Right ventricle myocardium superior (tissue), 1 donor: ENCODE results near the gene PHACTR2. TPM values are rescaled to one million over a fixed set of nuclear protein-coding genes. Genes with fewer than 3 reads are reported as not detected.
"Not testable (repeated sequence)": the region's sequence is repeated elsewhere in the genome, so short reads cannot be mapped to it uniquely, and the experiment has no call there.

Experiments used
- ATAC-seq: fragments of 200-7000 bp; cut with Tn5 transposase; one replicate; pipeline ENCODE4 v1.9.1; 2020; ENCODE audit warnings: mild to moderate bottlenecking; ENCODE audit not compliant: poor library complexity
- DNase-seq: peaks from one replicate; pipeline ENCODE4 v3.0.0-alpha.2; 2020
- intact Hi-C: fragments of 100-400 bp; cut with DNase I; formaldehyde crosslinking; loops from one replicate; pipeline ENCODE4 v1.11.2; 2022
- total RNA-seq: library from RNA; stranded (reverse); fragmentation: NEBNext Ultra II Directional; extraction: Animal tissue kit (Norgen Biotek cat#: 25700); gene quantifications from one replicate; pipeline ENCODE4 v1.2.1, GENCODE V29; 2021
- donor health status: DM: no; HTN: yes; CAD: no; lungs with severe emphysema.

The PHACTR2 gene
- total RNA-seq, 1 donor from 2014 or later, result 70.0 TPM

DNA sequence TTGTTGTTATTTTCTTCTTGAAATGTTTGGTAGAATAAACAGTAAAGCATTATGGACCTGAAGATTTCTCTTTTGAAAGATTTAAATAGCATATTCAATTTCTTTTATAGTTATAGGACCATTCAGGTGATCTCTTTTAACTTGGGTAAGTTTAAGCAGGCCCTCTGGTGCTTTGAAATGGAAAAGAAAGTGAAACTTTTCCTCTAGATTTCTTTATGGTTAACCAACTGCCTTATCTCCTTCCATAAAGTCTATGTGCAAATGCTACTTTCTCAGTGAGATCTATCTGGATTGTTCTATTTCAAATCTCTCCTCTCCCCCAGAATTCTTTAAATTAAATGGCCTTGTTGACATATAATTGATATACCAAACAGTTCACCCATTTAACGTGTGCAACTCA lies 54.0 kb downstream of the PHACTR2 start:
- ATAC-seq, result no peak
- no peak for DNase-seq
- intact Hi-C loops, result no loop called here

DNA sequence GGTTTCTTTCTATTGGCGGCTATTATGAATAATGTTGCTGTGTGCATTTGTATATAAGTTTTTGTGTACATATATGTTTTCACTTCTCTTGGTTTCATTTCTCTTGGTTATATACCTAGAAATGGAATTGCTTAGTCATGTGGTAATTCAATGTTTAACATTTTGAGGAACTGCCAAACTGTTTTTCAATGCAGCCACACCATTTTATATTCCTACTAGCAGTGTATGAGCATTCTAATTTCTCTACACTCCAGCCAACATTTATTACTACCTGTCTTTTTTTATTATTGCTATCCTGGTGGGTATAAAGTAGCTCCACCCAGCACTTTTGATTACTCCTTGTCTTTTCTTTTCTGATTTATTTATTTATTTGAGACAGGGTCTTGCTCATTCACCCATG lies 54.8 kb downstream of the PHACTR2 start:
- ATAC-seq (no peak), DNase-seq (no peak)
- intact Hi-C loops, result no loop called here

DNA sequence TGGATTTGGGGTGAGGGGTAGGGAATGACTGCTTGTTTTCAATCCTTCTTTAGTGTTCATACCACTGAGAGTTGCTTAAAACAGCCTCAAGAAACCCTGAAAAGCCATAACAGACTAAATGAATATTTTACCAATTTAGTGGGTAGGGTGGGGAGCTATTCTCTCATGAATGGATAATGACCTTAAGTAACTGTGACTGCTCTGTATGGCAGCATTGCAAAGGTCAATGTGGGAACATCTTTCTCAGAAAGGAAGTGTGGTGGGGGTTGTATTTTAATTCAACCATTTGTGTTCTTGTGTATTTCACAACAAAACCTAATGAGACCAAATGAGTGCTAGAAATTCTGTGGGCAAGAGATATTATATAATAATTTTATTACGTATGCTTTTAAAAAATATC lies 55.7 kb downstream of the PHACTR2 start:
- intact Hi-C loops, result no loop called here
- ATAC-seq, result no peak
- no peak for DNase-seq

DNA sequence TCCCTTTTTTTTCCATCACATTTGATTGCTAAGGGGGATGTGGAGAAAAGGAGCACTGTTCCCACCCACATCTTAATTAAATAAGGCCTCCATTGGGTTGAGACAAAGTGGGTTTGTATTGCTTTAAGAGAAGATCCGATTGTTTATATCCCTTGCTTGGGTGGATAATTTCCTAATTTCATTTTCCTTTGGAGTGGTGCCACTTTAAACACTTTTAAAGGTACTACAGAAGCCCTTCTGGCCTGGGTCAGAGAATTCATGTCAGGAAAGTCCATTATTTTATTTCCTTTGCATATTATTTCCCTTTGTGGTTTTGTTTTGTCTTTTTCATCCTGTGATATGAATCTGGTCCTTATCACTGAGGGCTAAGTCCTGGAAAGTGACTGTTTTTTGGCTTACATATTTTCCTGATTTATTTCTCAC lies 56.9 kb downstream of the PHACTR2 start:
- peak; percentile 43 for ATAC-seq
- no peak for DNase-seq
- intact Hi-C loops, result no loop called here

DNA sequence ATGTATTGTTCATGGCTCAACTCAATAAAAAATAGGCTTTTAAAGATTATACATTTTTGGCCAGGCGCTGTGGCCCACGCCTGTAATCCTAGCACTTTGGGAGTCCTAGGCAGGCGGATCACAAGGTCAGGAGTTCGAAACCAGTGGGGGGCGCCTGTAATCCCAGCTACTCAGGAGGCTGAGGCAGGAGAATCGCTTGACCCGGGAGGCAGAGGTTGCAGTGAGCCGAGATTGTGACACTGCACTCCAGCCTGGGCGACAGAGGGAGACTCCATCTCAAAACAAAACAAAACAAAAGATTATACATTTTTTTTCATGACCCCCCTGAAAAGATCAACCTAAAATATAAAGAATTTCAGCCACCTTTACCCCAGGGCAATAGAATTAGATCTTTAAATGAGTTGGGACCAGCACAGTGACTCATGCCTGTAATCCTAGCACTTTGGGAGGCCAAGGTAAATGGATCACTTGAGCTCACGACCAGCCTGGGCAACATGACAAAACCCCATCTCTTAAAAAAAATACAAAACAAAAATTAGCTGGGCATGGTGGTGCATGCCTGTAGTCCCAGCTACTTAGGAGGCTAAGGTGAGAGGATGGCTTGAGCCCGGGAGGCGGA lies 60.4 kb downstream of the PHACTR2 start:
- intact Hi-C loops, ATAC-seq, DNase-seq: not testable (repeated sequence)

DNA sequence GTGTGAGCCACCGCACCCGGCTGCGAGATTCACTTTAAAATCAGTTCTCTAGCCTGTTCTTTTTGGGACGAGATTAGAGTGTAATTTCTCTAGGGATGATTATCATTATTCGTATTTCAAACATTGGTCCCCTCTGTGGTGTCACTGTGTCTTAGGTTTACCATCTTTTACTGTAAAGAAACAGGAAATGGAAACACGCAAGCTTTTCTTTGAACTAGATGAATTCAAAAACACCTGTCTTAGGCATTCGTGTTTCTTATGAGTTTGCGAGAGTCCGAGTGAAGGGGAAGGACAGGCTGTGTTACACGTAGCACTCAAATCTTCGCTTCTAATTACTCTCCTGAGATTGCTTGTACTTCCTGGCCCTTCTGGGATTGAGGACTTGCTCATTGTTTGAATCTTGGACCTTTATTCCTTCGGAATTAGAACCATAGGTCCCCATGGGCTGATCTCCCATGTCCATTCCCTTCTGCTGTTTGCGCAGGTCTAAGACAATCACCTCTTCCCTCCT lies 61.6 kb downstream of the PHACTR2 start:
- ATAC-seq (no peak), DNase-seq (no peak)
- intact Hi-C loops, result no loop called here

DNA sequence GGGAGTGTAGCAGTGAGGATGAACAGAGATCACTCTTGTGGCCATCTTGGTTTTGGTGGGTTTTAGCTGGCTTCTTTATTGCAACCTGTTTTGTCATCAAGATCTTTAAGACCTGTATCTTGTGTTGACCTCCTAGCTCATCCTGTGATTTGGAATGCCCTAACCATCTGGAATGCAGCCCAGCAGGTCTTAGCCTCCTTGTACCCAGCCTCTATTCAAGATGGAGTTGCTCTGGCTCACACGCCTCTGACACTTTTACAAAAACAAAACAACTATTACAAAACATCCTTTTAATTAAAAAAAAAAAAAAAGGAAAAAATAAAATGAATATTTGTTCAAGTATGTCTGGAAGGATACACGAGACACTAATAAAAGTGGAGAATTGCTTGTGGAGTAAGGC lies 62.4 kb downstream of the PHACTR2 start:
- intact Hi-C loops, result no loop called here
- no peak for DNase-seq
- ATAC-seq, result no peak

DNA sequence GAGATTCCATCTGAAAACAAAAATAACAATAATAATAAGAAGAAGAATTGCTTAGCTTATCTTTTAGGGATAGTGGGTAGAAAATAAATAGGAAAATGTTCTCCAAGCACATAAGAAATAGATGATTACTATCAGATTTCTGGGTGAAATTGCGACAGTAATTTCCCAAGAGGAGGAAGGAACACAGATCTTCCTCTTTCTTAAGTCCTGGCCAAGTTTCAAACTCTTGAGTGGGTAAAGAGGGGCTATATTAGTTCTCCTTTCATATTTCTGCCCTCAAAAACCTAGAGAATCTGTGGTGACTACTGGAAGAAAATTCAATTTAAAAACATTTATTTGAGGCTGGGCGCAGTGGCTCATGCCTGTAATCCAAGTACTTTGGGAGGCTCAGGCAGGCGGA lies 63.7 kb downstream of the PHACTR2 start:
- no peak for ATAC-seq
- no peak for DNase-seq
- intact Hi-C loops, result no loop called here

DNA sequence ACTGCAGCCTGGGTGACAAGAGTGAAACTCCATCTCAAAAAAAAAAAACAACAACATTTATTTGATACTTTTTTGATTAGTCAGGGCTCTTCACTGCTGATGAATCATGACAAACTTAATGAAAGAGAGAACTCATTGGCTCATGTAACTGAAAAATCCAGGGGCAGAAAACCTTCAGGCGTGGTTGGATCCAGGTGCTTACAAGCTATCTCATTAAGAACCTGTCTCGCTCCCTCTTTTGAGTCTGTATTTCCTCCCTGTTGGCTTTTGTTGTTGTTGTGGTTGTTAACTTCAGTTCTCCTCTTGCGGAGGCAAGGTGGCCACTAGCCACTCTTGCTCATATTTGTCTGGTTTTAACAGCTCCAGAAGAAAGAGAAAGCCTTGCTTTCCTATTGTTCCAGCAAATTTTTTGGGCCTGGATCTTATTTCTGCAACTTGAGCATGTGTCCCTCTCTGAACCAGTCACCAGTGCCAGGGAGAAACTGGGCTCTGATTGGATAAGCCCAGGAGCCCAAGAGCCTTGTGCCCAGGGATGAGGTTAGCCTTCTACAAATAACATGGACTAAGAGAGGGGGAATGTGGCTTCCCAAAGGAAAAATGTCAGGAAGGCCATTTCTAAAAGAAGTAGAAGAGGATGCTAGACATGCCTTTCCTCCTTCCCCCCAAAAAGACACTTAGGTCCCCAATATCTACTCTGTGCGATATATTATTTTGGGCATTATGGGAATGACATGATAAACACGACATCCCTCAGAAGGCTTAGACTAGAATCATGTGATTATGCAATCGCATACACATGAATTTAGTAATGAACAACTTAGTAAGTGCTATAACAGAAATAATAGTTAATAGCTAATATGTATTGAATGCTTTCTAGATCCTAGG lies 64.5 kb downstream of the PHACTR2 start:
- DNase-seq, result peak; percentile 30
- intact Hi-C loops, result no loop called here
- ATAC-seq, result no peak

DNA sequence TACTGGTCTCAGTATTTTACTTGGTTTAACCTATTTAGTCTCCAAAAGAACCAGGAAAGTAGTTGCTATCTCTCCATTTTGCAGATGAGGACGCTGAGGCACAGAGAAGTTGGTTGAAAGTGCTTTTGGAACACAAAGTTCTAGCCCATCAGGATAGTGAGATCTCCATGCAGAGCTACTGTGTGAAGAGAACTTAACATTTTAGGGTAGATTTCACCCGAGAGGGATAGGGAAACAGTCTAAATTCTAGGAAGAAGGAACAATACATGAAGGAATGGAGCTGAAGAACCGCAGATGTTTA lies 65.1 kb downstream of the PHACTR2 start:
- peak; percentile 7 for ATAC-seq
- DNase-seq, result no peak
- intact Hi-C loops, result no loop called here

DNA sequence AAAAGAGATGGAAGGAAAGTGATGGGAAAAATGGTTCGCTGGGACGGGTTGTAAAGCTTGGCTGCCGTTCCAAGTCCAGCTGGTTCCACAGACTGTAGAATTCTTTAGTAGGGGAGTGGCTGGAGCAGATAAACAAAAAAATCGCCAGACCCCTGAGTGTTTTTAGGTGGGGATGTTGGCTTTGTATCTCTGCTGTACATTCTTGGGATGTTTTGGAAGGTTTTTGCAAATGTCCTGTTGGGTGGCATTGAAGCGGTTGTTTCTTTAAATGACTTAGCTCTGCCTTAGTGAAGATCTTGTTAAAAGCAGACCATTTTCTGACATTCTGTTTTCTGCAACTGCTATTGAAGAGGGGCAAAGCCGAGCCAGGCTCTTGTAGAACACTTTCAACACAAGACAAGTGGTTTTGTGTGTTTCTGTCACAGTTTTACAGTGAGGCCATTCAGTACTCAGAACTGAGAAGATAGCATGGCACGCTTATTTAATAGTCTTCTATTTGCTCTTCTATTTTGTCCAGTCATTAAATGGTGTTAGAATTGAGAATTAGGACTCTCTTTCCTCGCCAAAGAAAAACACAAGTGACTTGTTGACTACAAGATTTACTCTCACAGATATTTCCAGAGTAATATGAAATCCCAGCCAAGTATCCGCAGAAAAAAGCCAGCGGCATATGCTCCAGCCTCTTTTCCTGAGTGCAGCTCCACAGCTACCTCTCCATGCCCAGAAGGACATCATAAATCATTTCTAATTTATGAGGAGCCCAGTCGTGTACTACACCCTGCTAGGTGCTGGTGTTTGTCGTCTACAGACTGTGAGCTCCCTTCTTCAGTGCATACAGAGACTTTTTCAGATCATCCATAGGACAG lies 65.8 kb downstream of the PHACTR2 start:
- ATAC-seq (peak; percentile 65), DNase-seq (peak; percentile 49)
- intact Hi-C loops, result no loop called here

DNA sequence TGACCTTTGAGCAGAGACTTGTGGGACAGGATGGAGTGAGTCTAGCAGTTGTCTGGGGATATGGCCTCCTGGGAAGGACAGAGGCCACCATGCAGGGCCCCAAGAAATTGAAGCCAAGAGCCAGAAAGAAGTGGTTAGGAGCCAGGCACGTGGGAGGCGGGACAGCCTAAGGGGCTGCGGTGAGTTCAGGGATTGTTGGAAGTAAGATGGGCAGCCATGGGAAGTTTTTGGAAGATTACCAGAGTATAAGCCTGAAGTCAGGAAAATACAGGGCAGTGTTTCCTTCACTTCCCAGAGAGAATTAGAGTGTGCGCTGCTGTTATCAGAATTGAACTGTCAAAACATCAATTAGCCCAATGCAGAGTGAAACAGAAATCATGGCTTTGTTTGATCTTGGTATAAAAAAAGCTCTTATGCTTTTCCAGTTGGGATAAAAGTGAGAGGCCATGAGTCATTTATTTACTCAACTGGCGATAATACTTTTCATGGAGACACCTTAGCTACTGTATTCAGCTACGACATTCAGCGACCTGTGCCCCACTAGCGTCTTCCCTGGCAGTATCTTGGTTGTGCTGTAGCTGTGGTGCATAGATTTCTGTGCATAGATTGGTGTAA lies 66.9 kb downstream of the PHACTR2 start:
- ATAC-seq (peak; percentile 17), DNase-seq (peak; percentile 27)
- intact Hi-C loops, result no loop called here

DNA sequence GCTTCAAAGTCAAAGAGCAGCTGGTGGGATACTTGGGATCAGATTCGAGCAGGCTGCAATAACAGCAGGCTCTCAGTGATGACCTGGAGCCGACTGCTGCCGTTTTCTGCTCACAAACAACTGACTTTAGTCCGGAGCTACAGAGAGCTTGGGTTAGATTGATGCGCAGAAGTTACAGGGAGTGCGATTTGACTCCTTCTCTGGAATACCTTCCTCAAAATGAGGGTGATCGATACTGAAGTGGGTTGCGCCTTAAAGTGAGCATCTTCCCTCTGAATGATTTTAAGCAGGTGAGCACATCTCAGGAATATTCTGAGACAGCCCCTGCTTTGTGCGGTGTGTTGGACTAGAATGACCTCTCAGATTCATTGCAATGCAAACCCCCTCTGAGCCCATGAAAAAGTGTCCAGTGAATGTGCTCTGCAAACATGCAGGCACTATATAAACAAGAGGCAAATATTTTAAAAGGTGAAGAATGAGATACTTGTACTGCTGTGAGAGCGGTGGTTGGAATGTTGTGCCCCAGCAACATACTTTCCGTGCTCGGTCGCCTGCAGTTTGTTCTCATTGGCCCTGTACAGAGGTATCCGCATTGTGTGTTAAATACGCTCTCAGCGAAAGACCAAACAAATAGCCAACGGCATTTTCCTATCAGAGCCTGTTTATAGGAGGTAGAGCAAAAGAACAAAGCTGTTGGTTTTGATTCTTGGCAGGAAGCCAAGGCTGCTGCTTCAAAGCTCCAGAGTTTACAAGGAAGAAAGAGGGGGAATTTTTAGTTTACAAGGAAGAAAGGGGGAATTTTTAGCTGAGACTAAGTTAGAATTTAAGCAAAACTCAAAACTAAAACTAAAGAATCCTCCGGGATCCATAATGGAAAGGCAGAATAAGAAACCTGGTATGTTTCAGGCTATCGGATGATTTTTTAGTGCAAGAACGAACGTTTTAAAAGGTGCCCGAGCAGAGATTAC lies 67.7 kb downstream of the PHACTR2 start:
- intact Hi-C loops, result no loop called here
- no peak for DNase-seq
- ATAC-seq, result peak; percentile 55

DNA sequence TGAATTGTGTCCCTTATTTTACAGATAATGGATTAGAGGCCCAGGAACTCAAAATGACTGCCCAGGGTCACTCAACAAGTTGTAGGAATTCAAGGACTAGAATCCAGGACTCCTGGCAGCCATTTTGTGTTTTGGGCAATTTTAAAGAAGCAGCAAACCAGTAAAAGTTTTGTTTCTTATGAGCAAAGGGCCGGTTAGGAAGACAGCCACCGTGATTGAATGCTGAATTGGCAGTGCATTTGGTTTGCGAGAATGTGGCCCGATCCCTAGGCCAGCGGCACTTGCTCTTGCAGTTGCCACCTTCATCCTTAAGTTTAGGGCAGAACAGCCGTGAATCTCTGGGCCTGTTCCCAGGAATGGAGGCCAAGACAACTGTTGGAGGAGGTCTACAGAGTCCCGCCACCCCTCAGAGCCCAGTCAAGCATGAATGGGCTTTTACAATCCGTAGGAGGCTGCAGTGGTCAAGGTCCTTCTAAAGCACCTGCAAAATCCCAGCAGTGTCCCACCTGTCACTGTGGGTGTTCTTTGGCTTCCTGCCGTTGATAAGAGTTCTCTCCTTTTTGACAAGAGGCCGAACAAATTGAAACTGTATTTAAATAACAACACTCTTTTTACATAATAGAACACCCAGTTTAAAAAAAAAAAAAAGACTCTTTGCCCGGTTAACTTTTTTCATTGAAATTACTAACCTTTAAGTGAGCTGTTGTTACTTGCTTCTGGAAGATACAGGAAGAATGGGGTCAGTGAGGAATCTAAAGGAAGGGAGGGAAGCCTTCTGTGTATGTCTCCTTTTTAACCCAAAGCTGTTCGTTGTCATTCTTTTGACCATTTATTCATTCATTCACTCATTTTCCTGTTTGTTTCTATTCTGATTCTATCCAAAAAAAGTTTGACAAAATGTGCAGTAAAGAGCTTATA lies 68.7 kb downstream of the PHACTR2 start:
- DNase-seq, result peak; percentile 30
- intact Hi-C loops, result no loop called here
- no peak for ATAC-seq

DNA sequence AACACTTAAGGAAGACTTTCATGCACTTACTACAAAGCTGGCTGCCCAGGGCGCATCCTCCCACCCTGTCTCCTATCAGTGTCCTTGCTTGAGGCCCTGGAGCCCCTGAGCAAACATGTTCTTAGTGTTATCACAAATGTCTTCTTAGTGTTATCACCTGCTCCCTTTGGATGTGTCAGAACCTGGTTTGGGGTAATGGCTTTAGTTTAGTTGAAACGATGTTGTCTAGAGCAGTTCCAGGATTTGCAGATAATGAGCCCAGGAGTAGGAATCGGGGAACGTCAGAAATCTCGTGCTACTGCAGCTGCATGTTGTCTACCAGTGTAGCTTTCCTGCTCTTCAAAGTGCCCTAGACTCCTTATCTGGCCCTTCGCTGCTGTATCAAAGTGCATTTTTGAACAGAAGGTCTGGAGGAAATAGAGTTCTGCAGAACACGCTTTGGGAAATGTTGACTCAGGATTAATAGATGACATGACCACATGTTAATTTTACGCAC lies 69.6 kb downstream of the PHACTR2 start:
- ATAC-seq, result no peak
- DNase-seq, result peak; percentile 30
- intact Hi-C loops, result no loop called here

DNA sequence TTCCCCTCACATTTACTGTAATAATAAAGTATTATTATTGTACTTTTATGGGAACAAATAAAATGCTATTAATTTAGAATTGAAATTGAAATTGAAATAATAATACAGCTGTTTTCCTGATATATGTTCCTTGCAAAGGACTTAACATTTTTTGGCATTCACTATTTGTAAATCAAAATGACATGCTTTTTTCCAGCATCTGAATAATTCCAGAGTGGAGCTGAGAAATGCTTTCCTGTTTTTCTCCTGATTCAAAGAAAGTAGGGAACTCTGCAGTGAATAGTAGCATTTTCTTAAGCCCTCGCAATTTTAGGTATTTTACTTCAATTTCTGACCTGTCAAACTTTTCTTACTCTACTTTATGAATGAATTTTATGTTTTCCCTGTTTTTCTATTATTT lies 72.1 kb downstream of the PHACTR2 start:
- intact Hi-C loops, result no loop called here
- DNase-seq (no peak), ATAC-seq (no peak)

DNA sequence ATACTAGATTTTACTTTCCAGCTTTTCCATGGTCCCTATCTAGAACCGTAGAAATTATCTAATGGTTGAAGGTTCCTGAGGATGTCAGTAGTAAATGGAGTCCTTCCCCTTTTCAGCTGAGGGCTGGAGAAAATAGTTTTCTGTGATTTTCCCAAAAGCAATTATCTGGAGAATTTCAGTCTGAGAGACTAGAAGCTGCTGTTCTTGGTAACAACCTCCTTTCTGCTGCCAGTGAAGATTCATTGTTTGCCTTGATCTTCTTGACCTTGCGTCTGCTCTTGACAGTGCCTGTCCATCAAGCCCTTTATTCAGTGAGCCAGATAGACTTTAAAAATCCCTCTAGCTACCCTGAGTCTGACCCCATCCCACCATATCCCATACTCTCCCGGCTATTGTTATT lies 73.1 kb downstream of the PHACTR2 start:
- intact Hi-C loops, result no loop called here
- ATAC-seq, result no peak
- no peak for DNase-seq
